Measurements from ENCODE around the gene PRR22.

GRCh38 chr19:5825178-5825577 is 40.6 kb upstream of the PRR22 start:
- TF ChIP-seq CTCF (IDR thresholded peaks at IDR 0.05; ENCODE audit: low read depth, low read length) (no peak), EZH2phosphoT487 (IDR thresholded peaks at IDR 0.05; ENCODE audit: low read depth) (no peak)

Data from OCI-LY3 (cell line).